Measurements from ENCODE around the gene SLU7. TPM values are rescaled to one million over a fixed set of nuclear protein-coding genes. Genes with fewer than 3 reads are reported as not detected.

SLU7 gene
- total RNA-seq, 1 donor from 2014 or later, result 55.1 TPM

GRCh38 chr5:160432196-160432595, 13.3 kb upstream of the SLU7 start:
- intact Hi-C loops (cut with DNase I), result no loop called here

DNA sequence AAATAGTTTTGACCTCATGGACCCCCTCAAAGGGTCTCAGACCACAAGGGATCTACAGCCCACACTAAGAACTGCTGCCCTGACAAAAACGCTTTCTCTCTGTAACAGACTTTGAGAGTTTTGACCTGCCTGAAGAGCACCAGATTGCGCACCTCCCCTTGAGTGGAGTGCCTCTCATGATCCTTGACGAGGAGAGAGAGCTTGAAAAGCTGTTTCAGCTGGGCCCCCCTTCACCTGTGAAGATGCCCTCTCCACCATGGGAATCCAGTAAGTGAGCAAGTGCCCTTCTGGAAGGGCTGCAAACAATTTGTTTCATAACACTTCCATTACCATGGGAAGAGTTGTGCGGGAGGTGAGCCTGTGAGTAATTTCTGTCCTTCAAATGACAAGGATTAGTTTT, 8.7 kb upstream of the SLU7 start:
- H3K4me3 ChIP-seq, result no peak overlapping the region
- ATAC-seq (peak; percentile 86 to 93), DNase-seq (peak; percentile 70)
- no peak overlapping the region for H3K27ac ChIP-seq
- no peaks in the 10 kb centered on the region for H3K36me3 ChIP-seq
- H3K4me1 ChIP-seq, result peaks cover 3% of the 10 kb centered on the region
- H3K9me3 ChIP-seq, result no peaks in the 10 kb centered on the region
- no peak for TF ChIP-seq CTCF (IDR thresholded peaks at IDR 0.05)
- H3K27me3 ChIP-seq (ENCODE audit: low read depth), result no peaks in the 10 kb centered on the region
- intact Hi-C loops (cut with DNase I), result no loop called here

More at GRCh38 chr5:160432196-160432595, 13.3 kb upstream of the SLU7 start:
- Histone ChIP-seq H3K36me3 (no peaks in the 10 kb centered on the region), H3K27me3 (ENCODE audit: low read depth) (no peaks in the 10 kb centered on the region), H3K27ac (no peak overlapping the region), H3K4me3 (no peak overlapping the region), H3K4me1 (no peaks in the 10 kb centered on the region), H3K9me3 (no peaks in the 10 kb centered on the region)
- no peak for DNase-seq
- TF ChIP-seq CTCF (IDR thresholded peaks at IDR 0.05), result no peak
- no peak for ATAC-seq

GRCh38 chr5:160423099-160423498, 4.2 kb upstream of the SLU7 start:
- no peaks in the 10 kb centered on the region for H3K27me3 ChIP-seq (ENCODE audit: low read depth)
- no peak overlapping the region for H3K4me3 ChIP-seq
- H3K36me3 ChIP-seq, result no peaks in the 10 kb centered on the region
- no peak for ATAC-seq
- no peaks in the 10 kb centered on the region for H3K9me3 ChIP-seq
- peaks cover 18% of the 10 kb centered on the region for H3K4me1 ChIP-seq
- H3K27ac ChIP-seq, result no peak overlapping the region
- DNase-seq, result no peak
- no peak for TF ChIP-seq CTCF (IDR thresholded peaks at IDR 0.05)
- intact Hi-C loops (cut with DNase I), result no loop called here

- Histone ChIP-seq H3K4me1 (peaks cover 32% of the 10 kb centered on the region), H3K36me3 (no peaks in the 10 kb centered on the region), H3K27me3 (ENCODE audit: low read depth) (no peaks in the 10 kb centered on the region), H3K9me3 (no peaks in the 10 kb centered on the region), H3K27ac (peak within 1 kb of the TSS; percentile 69), H3K4me3 (peak within 1 kb of the TSS; percentile 66)
- DNase-seq, result peak; percentile 96
- no peak for TF ChIP-seq CTCF (IDR thresholded peaks at IDR 0.05)
- peak; percentile 91 for ATAC-seq
- intact Hi-C loops (cut with DNase I), result no loop called here
Measured at GRCh38 chr5:160421625-160422258, 2.9 kb upstream of the SLU7 start, which contains the start of gene PTTG1. Gene PTTG1, plus strand, starts transcription at chr5:160421855. Its CDS starts 458 bp downstream, at chr5:160422313.

- H3K4me1 ChIP-seq, result peaks cover 36% of the 10 kb centered on the region
Measured at GRCh38 chr5:160420331-160420610, 1.4 kb upstream of the SLU7 start.

More at GRCh38 chr5:160420331-160420610, 1.4 kb upstream of the SLU7 start:
- Histone ChIP-seq H3K9me3 (no peaks in the 10 kb centered on the region), H3K27ac (no peak overlapping the region), H3K27me3 (ENCODE audit: low read depth) (no peaks in the 10 kb centered on the region), H3K36me3 (peaks cover 1% of the 10 kb centered on the region), H3K4me3 (no peak overlapping the region)
- DNase-seq (no peak), ATAC-seq (no peak)
- TF ChIP-seq CTCF (IDR thresholded peaks at IDR 0.05), result no peak
- intact Hi-C loops (cut with DNase I), result no loop called here
